Endothelial cell of umbilical vein (primary cell): ENCODE data around the gene ERP29. TPM values are rescaled to one million over a fixed set of nuclear protein-coding genes. Genes with fewer than 3 reads are reported as not detected.
"Not testable (repeated sequence)": the region's sequence is repeated elsewhere in the genome, so short reads cannot be mapped to it uniquely, and the experiment has no call there.

Experiments
- BruUV-seq: library from RNA; stranded (reverse); fragments of 400-500 nt; replicated peaks from 2 replicates; lab custom pipeline; 2021; lab: Mats Ljungman, UMichigan
- CTCF ChIA-PET: fragments of 300-600, 350-600 bp; sonication (Branson Sonifier 250); formaldehyde crosslinking; loops from one replicate; lab custom pipeline; 2021; ENCODE audit warnings: antibody characterized with exemption, inconsistent platforms; lab: Charles Lee
- POLR2A ChIA-PET: fragments of 300-600, 350-600 bp; sonication (Branson Sonifier 250); formaldehyde crosslinking; loops from one replicate; lab custom pipeline; 2021; ENCODE audit warnings: antibody characterized with exemption, inconsistent platforms; lab: Charles Lee
- DNase-seq: peaks from one replicate; pipeline ENCODE4 v3.0.0-alpha.2; 2011; ENCODE audit warnings: low read depth, low spot score
- FAIRE-seq: peaks from 2 replicates; lab custom pipeline; 2011; peaks lifted over from hg19 to GRCh38; lab: Jason Lieb, UNC
- H2AFZ ChIP-seq: 2 replicates; pipeline ENCODE4 v1.6.0; 2012; ENCODE audit warnings: low read depth, low read length, control low read depth, inconsistent platforms
- H3K27ac ChIP-seq: 2 replicates; pipeline ENCODE4 v1.5.1; 2011; ENCODE audit warnings: low read depth, mild to moderate bottlenecking, control low read depth, low read length, moderate library complexity; ENCODE audit not compliant: insufficient read depth
- H3K27me3 ChIP-seq, 2 experiments: 2 replicates each; pipeline versions ENCODE4 v1.6.0 to v1.6.1; 2011; ENCODE audit warnings: low read length in 2 of 2, mixed read lengths in 1 of 2; ENCODE audit not compliant: control insufficient read depth in 2 of 2, insufficient read depth in 2 of 2
- H3K36me3 ChIP-seq, 2 experiments: 2 replicates in 1 of 2; 3 replicates in 1 of 2; pipeline ENCODE4 v1.5.1; 2011; ENCODE audit warnings: low read length in 2 of 2, mild to moderate bottlenecking in 1 of 2, moderate library complexity in 1 of 2; ENCODE audit not compliant: control insufficient read depth in 2 of 2, insufficient read depth in 2 of 2; ENCODE audit errors: extremely low read depth in 1 of 2
- H3K4me1 ChIP-seq: 3 replicates; pipeline ENCODE4 v1.5.1; 2011; ENCODE audit warnings: mild to moderate bottlenecking, low read length; ENCODE audit not compliant: control insufficient read depth, insufficient read depth; ENCODE audit errors: extremely low read depth
- H3K4me2 ChIP-seq: 2 replicates; pipeline ENCODE4 v1.6.1; 2011; ENCODE audit warnings: low read length, control low read depth, mixed read lengths; ENCODE audit not compliant: insufficient read depth
- H3K4me3 ChIP-seq, 3 experiments: fragments of 200-600 bp in 1 of 3; sonication (generic), shearing (Covaris generic) in 1 of 3; replicated peaks in 1 of 3; 2 replicates each; pipeline ENCODE4 v1.5.1; 2011 to 2016; ENCODE audit warnings: control low read depth in 3 of 3, low read length in 3 of 3, mild to moderate bottlenecking in 2 of 3, inconsistent platforms in 1 of 3, low read depth in 1 of 3, moderate library complexity in 1 of 3; ENCODE audit not compliant: insufficient read depth in 1 of 3
- H3K79me2 ChIP-seq: 2 replicates; pipeline ENCODE4 v1.6.0; 2012; ENCODE audit warnings: low read length, inconsistent platforms; ENCODE audit not compliant: control insufficient read depth, insufficient read depth
- H3K9ac ChIP-seq: replicated peaks from 2 replicates; pipeline ENCODE3; 2011; ENCODE audit warnings: low read length, control low read depth; ENCODE audit not compliant: insufficient read depth; ENCODE audit errors: extremely low read depth
- H3K9me1 ChIP-seq: replicated peaks from 3 replicates; pipeline ENCODE4 v1.6.0; 2011; ENCODE audit warnings: mild to moderate bottlenecking, low read length; ENCODE audit not compliant: control insufficient read depth, insufficient read depth; ENCODE audit errors: extremely low read depth
- H3K9me3 ChIP-seq: replicated peaks from 2 replicates; pipeline ENCODE4 v1.5.1; 2012; ENCODE audit warnings: low read length, inconsistent platforms; ENCODE audit not compliant: control insufficient read depth, insufficient read depth
- H4K20me1 ChIP-seq: replicated peaks from 2 replicates; pipeline ENCODE3; 2011; ENCODE audit warnings: mild to moderate bottlenecking, low read length; ENCODE audit not compliant: control insufficient read depth, insufficient read depth; ENCODE audit errors: extremely low read depth
- FOS ChIP-seq: IDR thresholded peaks from 2 replicates; pipeline ENCODE4 v1.6.1; 2011; ENCODE audit warnings: mild to moderate bottlenecking, low read length, moderate library complexity, borderline replicate concordance; ENCODE audit not compliant: insufficient read depth
- GATA2 ChIP-seq: IDR thresholded peaks from 2 replicates; pipeline ENCODE4 v1.7.0; 2011; ENCODE audit warnings: low read depth, mild to moderate bottlenecking, moderate library complexity, mixed read lengths, low read length; ENCODE audit not compliant: insufficient read length, insufficient read depth
- JUN ChIP-seq: IDR thresholded peaks from 2 replicates; pipeline ENCODE4 v1.6.1; 2011; ENCODE audit warnings: borderline replicate concordance, low read depth; ENCODE audit not compliant: insufficient read length, insufficient read depth
- MYC ChIP-seq: IDR thresholded peaks from one replicate; pipeline ENCODE4 v1.6.1; 2011; ENCODE audit warnings: mild to moderate bottlenecking, low read depth, low read length
- POLR2A ChIP-seq: IDR thresholded peaks from 2 replicates; pipeline ENCODE4 v1.6.1; 2012; ENCODE audit warnings: low read depth, mild to moderate bottlenecking, control low read depth, low read length
- POLR2AphosphoS5 ChIP-seq: IDR thresholded peaks from 2 replicates; pipeline ENCODE4 v1.6.1; 2012; ENCODE audit warnings: low read depth, mild to moderate bottlenecking, control low read depth, low read length, moderate library complexity; ENCODE audit not compliant: insufficient read depth
- dilution Hi-C: fragments of 300-500 bp; cut with MboI; formaldehyde crosslinking; loops from one replicate; pipeline ENCODE4 v1.15.0; 2019; ENCODE audit warnings: low sequenced_read_pairs; ENCODE audit not compliant: extremely low pct_ligation_motif_present
- intact Hi-C: fragments of 100-400 bp; cut with micrococcal nuclease; formaldehyde crosslinking; loops from one replicate; pipeline ENCODE4 v1.10.0; 2022
- polyA plus RNA-seq, 4 experiments: library from polyadenylated mRNA; depleted of rRNA in 3 of 4; stranded (reverse) in 3 of 4; unstranded in 1 of 4; fragments of >200 nt; gene quantifications; 2 replicates each; pipeline versions ENCODE4 v1.2.1 to v1.2.3, GENCODE V29; 2011 to 2012; ENCODE audit warnings: missing spikeins in 1 of 4
- total RNA-seq: library from RNA; stranded (reverse); gene quantifications from 2 replicates; pipeline ENCODE4 v1.2.3, GENCODE V29; 2021

Gene ERP29
- total and polyA plus RNA-seq, 2 donors (not counting 3 experiments of a cell fraction or from before 2014, with no cell fraction given): 77.1 to 116 TPM

DNA sequence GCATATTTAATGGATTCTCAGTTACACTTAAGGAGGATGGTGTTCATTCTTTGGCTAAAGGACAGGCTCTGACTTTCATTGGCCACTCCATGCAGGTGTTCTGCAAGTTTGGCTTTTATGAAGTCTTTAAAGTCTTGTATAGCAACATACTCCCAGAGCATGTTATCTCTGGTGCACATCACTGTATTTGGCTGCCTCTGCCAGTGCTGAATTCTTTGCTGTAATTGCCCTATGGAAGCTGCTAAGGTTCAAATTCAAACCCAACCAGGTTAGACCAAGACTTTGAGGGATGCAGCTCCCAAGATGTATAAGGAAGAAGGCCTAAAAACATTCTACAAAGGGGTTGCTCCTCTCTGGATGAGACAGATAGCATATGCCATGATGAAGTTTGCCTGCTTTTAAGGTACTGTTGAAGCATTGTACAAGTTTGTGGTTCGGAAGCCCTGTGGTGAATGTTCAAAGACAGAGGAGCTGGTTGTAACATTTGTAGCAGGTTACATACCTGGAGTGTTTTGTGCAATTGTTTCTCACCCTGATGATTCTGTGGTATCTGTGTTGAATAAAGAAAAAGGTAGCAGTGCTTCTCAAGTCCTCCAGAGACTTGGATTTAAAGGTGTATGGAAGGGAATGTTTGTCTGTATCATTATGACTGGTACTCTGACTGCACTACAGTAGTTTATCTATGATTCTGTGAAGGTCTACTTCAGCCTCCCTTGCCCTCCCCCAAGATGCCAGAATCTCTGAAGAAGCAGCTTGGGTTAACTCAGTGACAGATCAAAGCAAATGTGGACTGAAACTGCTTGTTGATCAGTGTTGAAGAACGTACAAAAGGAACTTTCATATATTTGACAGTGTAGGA lies 19.7 kb upstream of the ERP29 start:
- POLR2A ChIA-PET: no interaction called here
- H3K9me1 ChIP-seq: no peaks in the 10 kb centered on the region
- no TSS peak for BruUV-seq

DNA sequence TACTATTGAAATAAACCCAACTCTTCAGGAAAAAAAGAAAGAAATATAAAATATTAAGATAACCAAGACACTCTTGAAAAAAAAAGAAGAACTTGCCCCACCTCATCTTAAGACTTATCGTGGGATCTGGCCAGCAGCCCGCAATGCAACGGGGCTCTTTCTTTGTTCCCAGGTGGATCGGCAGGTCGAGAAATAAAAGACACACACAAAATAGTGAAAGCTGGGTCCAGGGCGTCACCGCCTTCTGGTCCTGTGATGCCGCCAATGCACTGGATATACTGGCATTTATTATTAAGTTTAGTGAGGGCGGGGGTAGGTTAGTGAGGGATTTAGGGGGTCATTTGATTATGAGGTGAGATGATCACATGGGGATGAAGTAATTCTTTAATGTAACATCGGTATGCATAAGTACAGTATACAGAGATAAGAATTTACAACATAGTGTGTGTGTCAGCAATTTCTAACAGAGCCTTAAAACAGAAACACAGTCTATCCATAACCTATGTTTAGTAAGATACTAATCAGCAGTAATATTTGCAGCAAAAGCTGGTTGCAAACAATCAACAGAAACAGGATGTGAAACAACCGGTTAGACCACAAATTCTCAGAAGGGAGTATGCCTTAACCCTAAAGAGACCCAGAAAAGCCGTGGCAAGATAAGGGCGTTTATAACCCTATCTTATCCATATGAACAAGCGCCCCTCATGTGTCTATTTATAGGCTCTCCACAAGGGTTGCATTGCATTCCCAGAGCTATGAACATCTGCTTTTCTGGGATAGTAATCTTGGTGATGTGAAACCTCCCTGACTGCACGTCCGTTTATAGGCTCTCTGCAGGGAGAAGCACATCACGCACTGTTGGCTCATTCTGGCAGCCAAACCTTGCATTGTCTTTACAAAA lies 18.8 kb upstream of the ERP29 start:
- FAIRE-seq: not testable (repeated sequence)

More for the DNA sequence above, 19.7 kb upstream of the ERP29 start:
- H3K27me3 ChIP-seq: no peaks in the 10 kb centered on the region
- dilution Hi-C loops (no loop called here), intact Hi-C loops (no loop called here)
- no peak overlapping the region for H3K9ac ChIP-seq
- no peak for TF ChIP-seq JUN
- TF ChIP-seq POLR2A: no peak
- TF ChIP-seq POLR2AphosphoS5: no peak
- no peak for TF ChIP-seq MYC
- no peak for TF ChIP-seq GATA2
- no peak for TF ChIP-seq FOS
- no peak overlapping the region for H3K4me2 ChIP-seq
- CTCF ChIA-PET: no interaction called here
- no peak overlapping the region for H2AFZ ChIP-seq
- no peak for FAIRE-seq
- DNase-seq: no peak
- H3K79me2 ChIP-seq: no peaks in the 10 kb centered on the region
- no peaks in the 10 kb centered on the region for H3K4me1 ChIP-seq
- no peak overlapping the region for H3K27ac ChIP-seq
- no peaks in the 10 kb centered on the region for H3K9me3 ChIP-seq
- H3K4me3 ChIP-seq: no peak overlapping the region
- H4K20me1 ChIP-seq: no peaks in the 10 kb centered on the region
- H3K36me3 ChIP-seq: no peaks in the 10 kb centered on the region

More for the DNA sequence above, 18.8 kb upstream of the ERP29 start:
- H3K9me1 ChIP-seq, H3K27ac ChIP-seq, CTCF ChIA-PET, H3K79me2 ChIP-seq, H3K4me3 ChIP-seq, dilution Hi-C loops, H3K9me3 ChIP-seq, H4K20me1 ChIP-seq, POLR2A ChIA-PET, DNase-seq, H3K9ac ChIP-seq, BruUV-seq, H3K27me3 ChIP-seq, H3K4me2 ChIP-seq, H3K36me3 ChIP-seq, H2AFZ ChIP-seq, intact Hi-C loops, H3K4me1 ChIP-seq: not testable (repeated sequence)
